ENCODE data around the gene ZFP91. TPM values are rescaled to one million over a fixed set of nuclear protein-coding genes. Genes with fewer than 3 reads are reported as not detected.
A peak's percentile ranks its signal among the peaks of the same experiment; 100 is the strongest.

Gene ZFP91
- total RNA-seq, 3 donors from 2014 or later (not counting 1 experiment from before 2014, with no cell fraction given): 54.8 to 61.8 (median 57.8) TPM

DNA sequence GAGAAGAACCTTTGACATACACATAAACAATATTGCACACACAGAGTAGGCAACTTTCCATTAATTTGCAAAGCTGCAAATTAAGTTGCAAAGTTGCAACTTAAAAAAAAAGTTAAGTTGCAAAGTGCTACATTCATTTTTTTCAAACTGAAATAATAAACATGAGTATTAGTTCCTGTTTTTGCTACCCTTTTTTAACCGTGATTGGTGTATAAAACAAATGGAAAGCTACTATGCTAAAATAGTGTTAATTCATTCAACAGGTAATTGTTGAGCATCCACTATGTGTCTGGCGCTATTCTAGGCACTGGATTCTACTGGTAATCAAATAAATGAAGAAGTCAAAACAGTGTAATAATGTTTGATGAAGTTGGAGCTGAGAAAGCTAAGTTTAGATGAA, 8.1 kb downstream of the ZFP91 start:
- no peak overlapping the region for H3K4me3 ChIP-seq (ENCODE audit: low read length)
- WGBS (ENCODE audit: insufficient coverage): 52% methylated on average over 2 of the region's 2 CpGs
- H3K27me3 Mint-ChIP-seq (ENCODE audit: low read depth in 2 of 2): no peaks in the 10 kb centered on the region
- peaks cover 8% of the 10 kb centered on the region for H3K36me3 ChIP-seq (ENCODE audit: control insufficient read depth, insufficient read depth, low read length)
- H3K27me3 ChIP-seq (ENCODE audit: control insufficient read depth, insufficient read depth, low read length): no peaks in the 10 kb centered on the region
- peaks cover 33 to 49% of the 10 kb centered on the region in 2 donors for H3K4me1 Mint-ChIP-seq
- ATAC-seq (no peak), DNase-seq (no peak)
- no peaks in the 10 kb centered on the region for H3K36me3 Mint-ChIP-seq
- no peak overlapping the region for H3K4me3 Mint-ChIP-seq
- TF ChIP-seq, protein P1, sequence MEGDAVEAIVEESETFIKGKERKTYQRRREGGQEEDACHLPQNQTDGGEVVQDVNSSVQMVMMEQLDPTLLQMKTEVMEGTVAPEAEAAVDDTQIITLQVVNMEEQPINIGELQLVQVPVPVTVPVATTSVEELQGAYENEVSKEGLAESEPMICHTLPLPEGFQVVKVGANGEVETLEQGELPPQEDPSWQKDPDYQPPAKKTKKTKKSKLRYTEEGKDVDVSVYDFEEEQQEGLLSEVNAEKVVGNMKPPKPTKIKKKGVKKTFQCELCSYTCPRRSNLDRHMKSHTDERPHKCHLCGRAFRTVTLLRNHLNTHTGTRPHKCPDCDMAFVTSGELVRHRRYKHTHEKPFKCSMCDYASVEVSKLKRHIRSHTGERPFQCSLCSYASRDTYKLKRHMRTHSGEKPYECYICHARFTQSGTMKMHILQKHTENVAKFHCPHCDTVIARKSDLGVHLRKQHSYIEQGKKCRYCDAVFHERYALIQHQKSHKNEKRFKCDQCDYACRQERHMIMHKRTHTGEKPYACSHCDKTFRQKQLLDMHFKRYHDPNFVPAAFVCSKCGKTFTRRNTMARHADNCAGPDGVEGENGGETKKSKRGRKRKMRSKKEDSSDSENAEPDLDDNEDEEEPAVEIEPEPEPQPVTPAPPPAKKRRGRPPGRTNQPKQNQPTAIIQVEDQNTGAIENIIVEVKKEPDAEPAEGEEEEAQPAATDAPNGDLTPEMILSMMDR (IDR thresholded peaks at IDR 0.05): no peak
- no peaks in the 10 kb centered on the region for H3K9me3 Mint-ChIP-seq
- H3K27ac Mint-ChIP-seq: peak overlapping the region; percentile 6 to 41
- H3K27ac ChIP-seq (ENCODE audit: low read length): no peak overlapping the region
- H3K4me1 ChIP-seq (ENCODE audit: control insufficient read depth, insufficient read depth, low read length): no peaks in the 10 kb centered on the region
- no peaks in the 10 kb centered on the region for H3K9me3 ChIP-seq (ENCODE audit: control insufficient read depth, insufficient read depth, low read length)
- intact Hi-C loops (cut with micrococcal nuclease): no loop called here

DNA sequence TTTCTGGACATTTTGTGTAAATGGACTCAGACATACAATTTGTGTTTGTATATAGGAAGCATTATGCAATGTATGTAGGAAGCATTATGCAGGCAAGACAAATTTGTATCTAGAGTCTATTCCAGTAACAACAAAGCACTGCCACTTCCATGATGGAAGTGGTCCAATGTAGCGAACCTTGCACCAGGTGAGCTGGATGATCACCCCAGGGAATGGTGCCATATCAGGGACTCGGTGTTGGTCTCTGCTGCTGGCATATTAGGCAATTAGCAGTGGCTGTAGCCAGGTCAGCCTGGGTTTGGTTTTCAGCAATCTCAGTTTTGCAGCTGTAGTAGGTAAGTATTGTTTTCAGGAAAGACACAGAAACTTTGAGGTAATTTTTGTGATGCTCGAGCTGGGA, 12.8 kb downstream of the ZFP91 start:
- Histone ChIP-seq H3K9me3 (ENCODE audit: control insufficient read depth, insufficient read depth, low read length) (no peaks in the 10 kb centered on the region), H3K36me3 (ENCODE audit: control insufficient read depth, insufficient read depth, low read length) (peaks cover 9% of the 10 kb centered on the region), H3K27me3 (ENCODE audit: control insufficient read depth, insufficient read depth, low read length) (no peaks in the 10 kb centered on the region), H3K4me3 (ENCODE audit: low read length) (no peak overlapping the region), H3K27ac (ENCODE audit: low read length) (no peak overlapping the region), H3K4me1 (ENCODE audit: control insufficient read depth, insufficient read depth, low read length) (no peaks in the 10 kb centered on the region)
- peak overlapping the region in 1 of 2 donors; percentile 54 for H3K27ac Mint-ChIP-seq
- intact Hi-C loops (cut with micrococcal nuclease): no loop called here
- H3K36me3 Mint-ChIP-seq: no peaks in the 10 kb centered on the region
- H3K4me3 Mint-ChIP-seq: no peak overlapping the region
- TF ChIP-seq, protein P1 (IDR thresholded peaks at IDR 0.05): no peak
- ATAC-seq (no peak), DNase-seq (no peak)
- no peaks in the 10 kb centered on the region for H3K9me3 Mint-ChIP-seq
- no peaks in the 10 kb centered on the region for H3K27me3 Mint-ChIP-seq (ENCODE audit: low read depth in 2 of 2)
- H3K4me1 Mint-ChIP-seq: peaks cover 32 to 62% of the 10 kb centered on the region in 2 donors
- WGBS (ENCODE audit: insufficient coverage): 99% methylated on average over 3 of the region's 3 CpGs

DNA sequence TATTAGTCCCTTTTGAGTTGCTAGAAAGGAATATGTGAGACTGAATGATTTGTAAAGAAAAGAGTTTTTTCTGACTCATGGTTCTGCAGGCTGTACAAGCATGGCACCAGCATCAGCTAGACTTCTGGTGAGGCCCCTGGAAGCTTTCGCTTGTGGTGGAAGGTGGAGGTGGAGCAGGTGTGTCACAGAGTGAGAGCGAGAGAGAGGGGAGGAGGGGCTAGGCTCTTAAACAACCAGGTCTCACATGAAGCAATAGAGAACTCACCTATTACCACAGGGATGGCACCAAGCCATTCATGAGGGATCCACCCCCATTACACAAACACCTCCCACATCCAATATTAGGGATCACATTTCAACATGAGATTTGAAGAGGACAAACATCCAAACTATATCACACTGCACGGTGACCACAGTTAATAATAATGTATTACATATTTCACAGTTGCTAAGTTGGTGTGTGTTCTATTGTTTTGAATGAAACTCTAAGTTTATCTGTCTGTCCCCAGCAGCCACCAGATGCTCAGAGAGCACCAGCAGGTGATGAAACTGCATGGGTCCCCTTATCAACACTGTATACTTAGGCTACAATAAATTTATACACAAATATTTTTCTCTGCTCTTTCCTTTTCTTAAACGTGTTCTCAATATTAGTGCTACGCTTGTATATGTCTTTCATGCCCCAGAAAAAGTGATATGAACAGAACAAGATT, 14.1 kb downstream of the ZFP91 start:
- Histone ChIP-seq H3K9me3 (ENCODE audit: control insufficient read depth, insufficient read depth, low read length) (no peaks in the 10 kb centered on the region), H3K4me3 (ENCODE audit: low read length) (no peak overlapping the region), H3K4me1 (ENCODE audit: control insufficient read depth, insufficient read depth, low read length) (no peaks in the 10 kb centered on the region), H3K27ac (ENCODE audit: low read length) (no peak overlapping the region), H3K27me3 (ENCODE audit: control insufficient read depth, insufficient read depth, low read length) (no peaks in the 10 kb centered on the region), H3K36me3 (ENCODE audit: control insufficient read depth, insufficient read depth, low read length) (peaks cover 6% of the 10 kb centered on the region)
- intact Hi-C loops (cut with micrococcal nuclease): no loop called here
- WGBS (ENCODE audit: insufficient coverage): 97% methylated on average over 3 of the region's 5 CpGs
- no peaks in the 10 kb centered on the region for H3K36me3 Mint-ChIP-seq
- H3K27me3 Mint-ChIP-seq (ENCODE audit: low read depth in 2 of 2): no peaks in the 10 kb centered on the region
- no peak for ATAC-seq
- no peaks in the 10 kb centered on the region for H3K9me3 Mint-ChIP-seq
- TF ChIP-seq, protein P1 (IDR thresholded peaks at IDR 0.05): no peak
- peak overlapping the region in 1 of 2 donors; percentile 64 for H3K27ac Mint-ChIP-seq
- H3K4me1 Mint-ChIP-seq: peaks cover 37 to 64% of the 10 kb centered on the region in 2 donors
- H3K4me3 Mint-ChIP-seq: no peak overlapping the region
- DNase-seq: peak in 1 of 2 donors; percentile 19

DNA sequence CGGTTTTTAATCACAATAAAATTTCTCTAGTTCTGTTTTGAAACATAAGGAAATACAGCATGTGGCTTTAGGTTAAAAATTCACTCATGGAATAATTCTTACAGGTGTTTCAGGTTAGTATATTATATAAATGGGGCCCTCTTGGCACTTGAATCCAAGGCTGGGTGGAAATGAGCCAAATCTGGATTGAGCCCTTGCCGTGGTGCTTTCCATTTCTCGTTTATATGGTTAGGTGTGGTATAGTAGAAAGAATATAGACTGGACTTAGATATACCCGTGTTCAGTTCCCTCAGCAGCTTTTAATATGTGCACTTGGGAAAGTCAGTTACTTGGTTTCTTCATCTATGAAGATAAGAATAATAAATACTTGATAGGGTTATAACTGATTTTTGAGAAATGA, 16.0 kb downstream of the ZFP91 start:
- H3K27ac ChIP-seq (ENCODE audit: low read length): no peak overlapping the region
- H3K36me3 ChIP-seq (ENCODE audit: control insufficient read depth, insufficient read depth, low read length): peaks cover 6% of the 10 kb centered on the region
- Mint-ChIP-seq H3K27me3 (ENCODE audit: low read depth in 2 of 2) (no peaks in the 10 kb centered on the region), H3K27ac (no peak overlapping the region), H3K4me3 (no peak overlapping the region), H3K36me3 (no peaks in the 10 kb centered on the region), H3K9me3 (no peaks in the 10 kb centered on the region), H3K4me1 (peaks cover 51 to 71% of the 10 kb centered on the region in 2 donors)
- no peaks in the 10 kb centered on the region for H3K27me3 ChIP-seq (ENCODE audit: control insufficient read depth, insufficient read depth, low read length)
- TF ChIP-seq, protein P1 (IDR thresholded peaks at IDR 0.05): no peak
- ATAC-seq (no peak), DNase-seq (no peak)
- no peaks in the 10 kb centered on the region for H3K4me1 ChIP-seq (ENCODE audit: control insufficient read depth, insufficient read depth, low read length)
- no peaks in the 10 kb centered on the region for H3K9me3 ChIP-seq (ENCODE audit: control insufficient read depth, insufficient read depth, low read length)
- 76% methylated on average over 3 of the region's 4 CpGs for WGBS (ENCODE audit: insufficient coverage)
- no peak overlapping the region for H3K4me3 ChIP-seq (ENCODE audit: low read length)
- intact Hi-C loops (cut with micrococcal nuclease): no loop called here
